HG03342 (cell line): ENCODE results near the gene WDR7.
A peak's percentile ranks its signal among the peaks of the same experiment; 100 is the strongest.
"Not testable (repeated sequence)": the region's sequence is repeated elsewhere in the genome, so short reads cannot be mapped to it uniquely, and the experiment has no call there.

Experiments used
- ATAC-seq: cut with Tn5 transposase; IDR thresholded peaks from one replicate; pipeline ENCODE4 v1.9.1; 2021; ENCODE audit warnings: mild to moderate bottlenecking, moderate library complexity; ENCODE audit not compliant: unreplicated experiment

The WDR7 gene

GRCh38 chr18:56652802-56653201 lies 1.6 kb downstream of the WDR7 start:
- no peak for ATAC-seq

- ATAC-seq: not testable (repeated sequence)
These were observed 3.1 kb downstream of the WDR7 start for GRCh38 chr18:56654280-56654679.

- no peak for ATAC-seq
These were observed 7.1 kb downstream of the WDR7 start for GRCh38 chr18:56658261-56658660.

GRCh38 chr18:56659111-56659510 lies 8.0 kb downstream of the WDR7 start:
- no peak for ATAC-seq

- no peak for ATAC-seq
These were observed 9.5 kb downstream of the WDR7 start for GRCh38 chr18:56660655-56661054.

GRCh38 chr18:56661360-56662062 lies 10.4 kb downstream of the WDR7 start:
- ATAC-seq: no peak

- ATAC-seq: no peak
These were observed 10.9 kb downstream of the WDR7 start for GRCh38 chr18:56662063-56662408.

- ATAC-seq: no peak
These were observed 11.3 kb downstream of the WDR7 start for GRCh38 chr18:56662502-56662901.

- no peak for ATAC-seq
These were observed 11.7 kb downstream of the WDR7 start for GRCh38 chr18:56662902-56663301.

GRCh38 chr18:56672391-56672790 lies 21.2 kb downstream of the WDR7 start:
- ATAC-seq: no peak

GRCh38 chr18:56672981-56673380 lies 21.8 kb downstream of the WDR7 start:
- no peak for ATAC-seq

- ATAC-seq: no peak
These were observed 25.5 kb downstream of the WDR7 start for GRCh38 chr18:56676639-56677038.

GRCh38 chr18:56678836-56679565 lies 27.8 kb downstream of the WDR7 start:
- no peak for ATAC-seq

- no peak for ATAC-seq
These were observed 33.1 kb downstream of the WDR7 start for GRCh38 chr18:56684277-56684676.

- no peak for ATAC-seq
These were observed 40.4 kb downstream of the WDR7 start for GRCh38 chr18:56691530-56691929.

- ATAC-seq: no peak
These were observed 45.8 kb downstream of the WDR7 start for GRCh38 chr18:56696966-56697365.

GRCh38 chr18:56702946-56703345 lies 51.8 kb downstream of the WDR7 start:
- no peak for ATAC-seq

- ATAC-seq: peak; percentile 100
These were observed 58.3 kb downstream of the WDR7 start for GRCh38 chr18:56709463-56709862.

GRCh38 chr18:56711708-56712445 lies 60.7 kb downstream of the WDR7 start:
- no peak for ATAC-seq

- no peak for ATAC-seq
These were observed 61.6 kb downstream of the WDR7 start for GRCh38 chr18:56712761-56713160.

GRCh38 chr18:56715121-56715520 lies 64.0 kb downstream of the WDR7 start:
- no peak for ATAC-seq

- no peak for ATAC-seq
These were observed 65.6 kb downstream of the WDR7 start for GRCh38 chr18:56716692-56717146.
